ENCODE measurements around the gene PAQR9.

GRCh38 chr3:142982038-142982773, 18.7 kb upstream of the PAQR9 start:
- no peak for TF ChIP-seq CTCF (IDR thresholded peaks at IDR 0.05; ENCODE audit: low read length)
- TF ChIP-seq EZH2 (IDR thresholded peaks at IDR 0.05; ENCODE audit: borderline replicate concordance, low read length) = no peak
